HEK293 (cell line): ENCODE data around the gene INPP4B.

Experiments used
- MYNN ChIP-seq: fragments of 450-650 bp; formaldehyde crosslinking; IDR thresholded peaks from 2 replicates; pipeline ENCODE4 v1.5.1; 2016; ENCODE audit warnings: missing biosample characterization, missing genetic modification characterization, borderline replicate concordance
- ZNF169 ChIP-seq: fragments of 450-650 bp; formaldehyde crosslinking; IDR thresholded peaks from 2 replicates; pipeline ENCODE4 v1.5.1; 2016; ENCODE audit warnings: missing biosample characterization, missing genetic modification characterization
- ZNF324 ChIP-seq: fragments of 450-650 bp; formaldehyde crosslinking; IDR thresholded peaks from 2 replicates; pipeline ENCODE4 v1.5.1; 2016; ENCODE audit warnings: missing biosample characterization, missing genetic modification characterization
- ZNF707 ChIP-seq: fragments of 450-650 bp; formaldehyde crosslinking; IDR thresholded peaks from 2 replicates; pipeline ENCODE4 v1.5.1; 2016; ENCODE audit warnings: missing biosample characterization, missing genetic modification characterization
- ZNF76 ChIP-seq: fragments of 450-650 bp; formaldehyde crosslinking; IDR thresholded peaks from 2 replicates; pipeline ENCODE4; 2016; ENCODE audit warnings: low read depth, missing biosample characterization, missing genetic modification characterization, borderline replicate concordance
- TF ChIP-seq, protein P1 (sequence below): fragments of 450-650 bp; formaldehyde crosslinking; IDR thresholded peaks from 2 replicates; pipeline ENCODE4 v1.5.1; 2017; ENCODE audit warnings: missing biosample characterization, missing genetic modification characterization
- TF ChIP-seq, protein P2 (sequence below): fragments of 450-650 bp; formaldehyde crosslinking; IDR thresholded peaks from 2 replicates; pipeline ENCODE4 v1.5.1; 2016; ENCODE audit warnings: missing biosample characterization, missing genetic modification characterization
- TF ChIP-seq, protein P3 (sequence below): fragments of 450-650 bp; formaldehyde crosslinking; IDR thresholded peaks from 2 replicates; pipeline ENCODE4 v1.5.1; 2016; ENCODE audit warnings: missing biosample characterization, missing genetic modification characterization
- TF ChIP-seq, protein P4 (sequence below): sonication (generic); formaldehyde crosslinking; IDR thresholded peaks from 2 replicates; pipeline ENCODE4 v1.8.1; 2022; ENCODE audit warnings: mild to moderate bottlenecking, moderate library complexity, missing genetic modification reagents

DNA sequence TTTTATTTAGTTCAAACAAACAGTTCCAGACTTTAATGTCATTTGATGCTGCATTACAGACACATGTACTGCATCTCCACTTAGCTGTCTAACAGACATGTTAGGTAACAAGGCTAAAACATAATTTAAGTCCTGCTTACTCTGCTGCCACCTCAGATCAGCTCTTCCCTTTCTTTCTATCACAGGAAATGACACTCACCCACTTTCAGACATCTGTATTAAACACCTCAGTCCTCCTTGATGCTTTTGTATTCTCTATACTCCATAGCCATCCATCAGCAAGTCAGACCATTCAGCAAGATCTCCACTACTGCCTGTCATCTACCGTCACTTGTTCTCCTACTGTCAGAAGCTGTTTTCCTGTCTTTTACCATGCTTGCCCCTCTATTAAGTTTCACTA, 804.3 kb downstream of the INPP4B start:
- TF ChIP-seq, protein P1, sequence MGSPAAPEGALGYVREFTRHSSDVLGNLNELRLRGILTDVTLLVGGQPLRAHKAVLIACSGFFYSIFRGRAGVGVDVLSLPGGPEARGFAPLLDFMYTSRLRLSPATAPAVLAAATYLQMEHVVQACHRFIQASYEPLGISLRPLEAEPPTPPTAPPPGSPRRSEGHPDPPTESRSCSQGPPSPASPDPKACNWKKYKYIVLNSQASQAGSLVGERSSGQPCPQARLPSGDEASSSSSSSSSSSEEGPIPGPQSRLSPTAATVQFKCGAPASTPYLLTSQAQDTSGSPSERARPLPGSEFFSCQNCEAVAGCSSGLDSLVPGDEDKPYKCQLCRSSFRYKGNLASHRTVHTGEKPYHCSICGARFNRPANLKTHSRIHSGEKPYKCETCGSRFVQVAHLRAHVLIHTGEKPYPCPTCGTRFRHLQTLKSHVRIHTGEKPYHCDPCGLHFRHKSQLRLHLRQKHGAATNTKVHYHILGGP, result no peak
- TF ChIP-seq, protein P2, sequence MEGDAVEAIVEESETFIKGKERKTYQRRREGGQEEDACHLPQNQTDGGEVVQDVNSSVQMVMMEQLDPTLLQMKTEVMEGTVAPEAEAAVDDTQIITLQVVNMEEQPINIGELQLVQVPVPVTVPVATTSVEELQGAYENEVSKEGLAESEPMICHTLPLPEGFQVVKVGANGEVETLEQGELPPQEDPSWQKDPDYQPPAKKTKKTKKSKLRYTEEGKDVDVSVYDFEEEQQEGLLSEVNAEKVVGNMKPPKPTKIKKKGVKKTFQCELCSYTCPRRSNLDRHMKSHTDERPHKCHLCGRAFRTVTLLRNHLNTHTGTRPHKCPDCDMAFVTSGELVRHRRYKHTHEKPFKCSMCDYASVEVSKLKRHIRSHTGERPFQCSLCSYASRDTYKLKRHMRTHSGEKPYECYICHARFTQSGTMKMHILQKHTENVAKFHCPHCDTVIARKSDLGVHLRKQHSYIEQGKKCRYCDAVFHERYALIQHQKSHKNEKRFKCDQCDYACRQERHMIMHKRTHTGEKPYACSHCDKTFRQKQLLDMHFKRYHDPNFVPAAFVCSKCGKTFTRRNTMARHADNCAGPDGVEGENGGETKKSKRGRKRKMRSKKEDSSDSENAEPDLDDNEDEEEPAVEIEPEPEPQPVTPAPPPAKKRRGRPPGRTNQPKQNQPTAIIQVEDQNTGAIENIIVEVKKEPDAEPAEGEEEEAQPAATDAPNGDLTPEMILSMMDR (tag by site-specific recombination), result no peak
- TF ChIP-seq MYNN (tag by site-specific recombination) (no peak), ZNF707 (no peak), ZNF169 (tag by site-specific recombination) (no peak), ZNF324 (tag by site-specific recombination) (no peak), ZNF76 (tag by site-specific recombination) (no peak)
- TF ChIP-seq, protein P3, sequence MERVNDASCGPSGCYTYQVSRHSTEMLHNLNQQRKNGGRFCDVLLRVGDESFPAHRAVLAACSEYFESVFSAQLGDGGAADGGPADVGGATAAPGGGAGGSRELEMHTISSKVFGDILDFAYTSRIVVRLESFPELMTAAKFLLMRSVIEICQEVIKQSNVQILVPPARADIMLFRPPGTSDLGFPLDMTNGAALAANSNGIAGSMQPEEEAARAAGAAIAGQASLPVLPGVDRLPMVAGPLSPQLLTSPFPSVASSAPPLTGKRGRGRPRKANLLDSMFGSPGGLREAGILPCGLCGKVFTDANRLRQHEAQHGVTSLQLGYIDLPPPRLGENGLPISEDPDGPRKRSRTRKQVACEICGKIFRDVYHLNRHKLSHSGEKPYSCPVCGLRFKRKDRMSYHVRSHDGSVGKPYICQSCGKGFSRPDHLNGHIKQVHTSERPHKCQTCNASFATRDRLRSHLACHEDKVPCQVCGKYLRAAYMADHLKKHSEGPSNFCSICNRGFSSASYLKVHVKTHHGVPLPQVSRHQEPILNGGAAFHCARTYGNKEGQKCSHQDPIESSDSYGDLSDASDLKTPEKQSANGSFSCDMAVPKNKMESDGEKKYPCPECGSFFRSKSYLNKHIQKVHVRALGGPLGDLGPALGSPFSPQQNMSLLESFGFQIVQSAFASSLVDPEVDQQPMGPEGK (tag by site-specific recombination), result no peak
- TF ChIP-seq, protein P4, sequence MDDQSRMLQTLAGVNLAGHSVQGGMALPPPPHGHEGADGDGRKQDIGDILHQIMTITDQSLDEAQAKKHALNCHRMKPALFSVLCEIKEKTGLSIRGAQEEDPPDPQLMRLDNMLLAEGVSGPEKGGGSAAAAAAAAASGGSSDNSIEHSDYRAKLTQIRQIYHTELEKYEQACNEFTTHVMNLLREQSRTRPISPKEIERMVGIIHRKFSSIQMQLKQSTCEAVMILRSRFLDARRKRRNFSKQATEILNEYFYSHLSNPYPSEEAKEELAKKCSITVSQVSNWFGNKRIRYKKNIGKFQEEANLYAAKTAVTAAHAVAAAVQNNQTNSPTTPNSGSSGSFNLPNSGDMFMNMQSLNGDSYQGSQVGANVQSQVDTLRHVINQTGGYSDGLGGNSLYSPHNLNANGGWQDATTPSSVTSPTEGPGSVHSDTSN (CRISPR knock-in tag), result no peak
